ENCODE results near the gene LRSAM1. TPM values are rescaled to one million over a fixed set of nuclear protein-coding genes. Genes with fewer than 3 reads are reported as not detected.

LRSAM1 gene
- total RNA-seq, 1 experiment from 2014 or later = 25.8 TPM

GRCh38 chr9:127541865-127542264 is 90.6 kb downstream of the LRSAM1 start:
- H3K4me3 Mint-ChIP-seq (ENCODE audit: unreplicated experiment) = no peak overlapping the region
- no TSS peak for BruUV-seq (replicated peaks)
- ChIA-PET POLR2A (no interaction called here), CTCF (no interaction called here)
- no peak overlapping the region for H3K27ac Mint-ChIP-seq (ENCODE audit: unreplicated experiment)
- no peak overlapping the region for H3K4me3 ChIP-seq (ENCODE audit: low read depth, low read length)
- no peaks in the 10 kb centered on the region for H3K27me3 Mint-ChIP-seq (ENCODE audit: insufficient read depth, unreplicated experiment)
- H3K9me3 ChIP-seq = no peaks in the 10 kb centered on the region
- TF ChIP-seq CTCF (IDR thresholded peaks at IDR 0.05; ENCODE audit: insufficient read depth in 1 of 2, low read depth in 1 of 2, low read length in 1 of 2, severe bottlenecking in 1 of 2, unreplicated experiment in 1 of 2) = no peak
- no peaks in the 10 kb centered on the region for H3K36me3 ChIP-seq (ENCODE audit: control insufficient read depth, insufficient read depth, low read length)
- peaks cover 23% of the 10 kb centered on the region for H3K4me1 ChIP-seq
- no peaks in the 10 kb centered on the region for H3K9me3 Mint-ChIP-seq (ENCODE audit: unreplicated experiment)
- peaks cover 9% of the 10 kb centered on the region for H3K36me3 Mint-ChIP-seq (ENCODE audit: insufficient read depth, unreplicated experiment)
- H3K4me1 Mint-ChIP-seq (ENCODE audit: low read depth, unreplicated experiment) = peaks cover 17% of the 10 kb centered on the region
- intact Hi-C loops (cut with micrococcal nuclease; ENCODE audit: unreplicated experiment) = no loop called here
- DNase-seq = no peak
- H3K27me3 ChIP-seq (replicated peaks; ENCODE audit: control insufficient read depth, insufficient read depth, low read length) = no peaks in the 10 kb centered on the region

DNA sequence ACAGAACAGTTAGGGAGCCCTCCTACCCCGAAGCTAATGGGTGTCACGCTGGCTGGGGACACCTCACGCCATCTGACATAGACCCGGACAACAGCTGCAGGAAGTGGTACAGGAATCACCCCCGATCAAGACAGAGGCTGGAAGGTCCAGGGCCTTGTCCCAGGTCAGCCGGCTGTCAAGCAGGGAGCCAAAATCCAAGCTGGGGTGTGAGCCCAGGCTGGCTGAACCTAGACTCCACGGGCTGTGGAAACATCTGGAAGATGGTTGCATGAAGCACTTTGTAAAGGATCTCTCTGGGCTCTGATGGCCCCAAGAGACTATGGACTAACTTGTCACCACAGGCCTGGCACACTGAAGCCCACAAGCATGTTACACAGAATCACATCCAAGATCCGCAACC is 91.9 kb downstream of the LRSAM1 start:
- POLR2A ChIA-PET = no interaction called here
- H3K36me3 ChIP-seq (ENCODE audit: control insufficient read depth, insufficient read depth, low read length) = no peaks in the 10 kb centered on the region
- BruUV-seq (replicated peaks) = no TSS peak
- no peak for DNase-seq
- no peaks in the 10 kb centered on the region for H3K27me3 ChIP-seq (replicated peaks; ENCODE audit: control insufficient read depth, insufficient read depth, low read length)
- peaks cover 25% of the 10 kb centered on the region for H3K4me1 ChIP-seq
- Mint-ChIP-seq H3K9me3 (ENCODE audit: unreplicated experiment) (no peaks in the 10 kb centered on the region), H3K4me1 (ENCODE audit: low read depth, unreplicated experiment) (peaks cover 18% of the 10 kb centered on the region), H3K27ac (ENCODE audit: unreplicated experiment) (peak overlapping the region; percentile 30), H3K27me3 (ENCODE audit: insufficient read depth, unreplicated experiment) (no peaks in the 10 kb centered on the region), H3K36me3 (ENCODE audit: insufficient read depth, unreplicated experiment) (peaks cover 22% of the 10 kb centered on the region), H3K4me3 (ENCODE audit: unreplicated experiment) (no peak overlapping the region)
- intact Hi-C loops (cut with micrococcal nuclease; ENCODE audit: unreplicated experiment) = no loop called here
- H3K4me3 ChIP-seq (ENCODE audit: low read depth, low read length) = no peak overlapping the region
- no peak for TF ChIP-seq CTCF (IDR thresholded peaks at IDR 0.05; ENCODE audit: insufficient read depth in 1 of 2, low read depth in 1 of 2, low read length in 1 of 2, severe bottlenecking in 1 of 2, unreplicated experiment in 1 of 2)
- no peaks in the 10 kb centered on the region for H3K9me3 ChIP-seq
- CTCF ChIA-PET = no interaction called here

GRCh38 chr9:127543973-127544533 is 92.7 kb downstream of the LRSAM1 start:
- Histone ChIP-seq H3K4me3 (ENCODE audit: low read depth, low read length) (no peak overlapping the region), H3K27me3 (replicated peaks; ENCODE audit: control insufficient read depth, insufficient read depth, low read length) (no peaks in the 10 kb centered on the region), H3K9me3 (no peaks in the 10 kb centered on the region), H3K36me3 (ENCODE audit: control insufficient read depth, insufficient read depth, low read length) (peaks cover 1% of the 10 kb centered on the region; the same call in 1 of the 2 replicates), H3K4me1 (peaks cover 33% of the 10 kb centered on the region)
- BruUV-seq (replicated peaks) = no TSS peak
- Mint-ChIP-seq H3K36me3 (ENCODE audit: insufficient read depth, unreplicated experiment) (peaks cover 26% of the 10 kb centered on the region), H3K4me1 (ENCODE audit: low read depth, unreplicated experiment) (peaks cover 26% of the 10 kb centered on the region), H3K4me3 (ENCODE audit: unreplicated experiment) (no peak overlapping the region), H3K9me3 (ENCODE audit: unreplicated experiment) (no peaks in the 10 kb centered on the region), H3K27me3 (ENCODE audit: insufficient read depth, unreplicated experiment) (no peaks in the 10 kb centered on the region), H3K27ac (ENCODE audit: unreplicated experiment) (peak overlapping the region; percentile 30)
- POLR2A ChIA-PET = no interaction called here
- intact Hi-C loops (cut with micrococcal nuclease; ENCODE audit: unreplicated experiment) = loop anchor here (2.0 kb wide), 1 partner anchor 39 kb away; no protein-coding TSS in a partner anchor
- DNase-seq = no peak
- TF ChIP-seq CTCF (IDR thresholded peaks at IDR 0.05; ENCODE audit: insufficient read depth in 1 of 2, low read depth in 1 of 2, low read length in 1 of 2, severe bottlenecking in 1 of 2, unreplicated experiment in 1 of 2) = no peak
- CTCF ChIA-PET = no interaction called here

All from Caco-2 (cell line).